ENCODE data around the gene CNIH3. TPM values are rescaled to one million over a fixed set of nuclear protein-coding genes. Genes with fewer than 3 reads are reported as not detected.
"Not testable (repeated sequence)": the region's sequence is repeated elsewhere in the genome, so short reads cannot be mapped to it uniquely, and the experiment has no call there.

Gene CNIH3
- polyA plus RNA-seq: 0.71 to 1.5 TPM (median 0.81 TPM) in 3 replicates
- polyA plus RNA-seq (2011; ENCODE audit: low read depth): not detected
- polyA plus RNA-seq (2011; cell fraction: cytosol; rRNA removed): 0.57 and 0.65 TPM in 2 replicates
- polyA plus RNA-seq (2011; cell fraction: nucleus; rRNA removed): 0.70 and 0.88 TPM in 2 replicates
- polyA plus RNA-seq (2012; ENCODE audit: low replicate concordance): 1.2 and 1.5 TPM in 2 replicates
- 1.7 to 4.0 TPM (median 2.6 TPM) in 3 replicates for polyA minus RNA-seq
- not detected for polyA minus RNA-seq (2011; cell fraction: cytosol; rRNA and poly(A)+ RNA removed)
- polyA minus RNA-seq (2011; cell fraction: nucleus; rRNA and poly(A)+ RNA removed): 0.95 and 2.8 TPM in 2 replicates

DNA sequence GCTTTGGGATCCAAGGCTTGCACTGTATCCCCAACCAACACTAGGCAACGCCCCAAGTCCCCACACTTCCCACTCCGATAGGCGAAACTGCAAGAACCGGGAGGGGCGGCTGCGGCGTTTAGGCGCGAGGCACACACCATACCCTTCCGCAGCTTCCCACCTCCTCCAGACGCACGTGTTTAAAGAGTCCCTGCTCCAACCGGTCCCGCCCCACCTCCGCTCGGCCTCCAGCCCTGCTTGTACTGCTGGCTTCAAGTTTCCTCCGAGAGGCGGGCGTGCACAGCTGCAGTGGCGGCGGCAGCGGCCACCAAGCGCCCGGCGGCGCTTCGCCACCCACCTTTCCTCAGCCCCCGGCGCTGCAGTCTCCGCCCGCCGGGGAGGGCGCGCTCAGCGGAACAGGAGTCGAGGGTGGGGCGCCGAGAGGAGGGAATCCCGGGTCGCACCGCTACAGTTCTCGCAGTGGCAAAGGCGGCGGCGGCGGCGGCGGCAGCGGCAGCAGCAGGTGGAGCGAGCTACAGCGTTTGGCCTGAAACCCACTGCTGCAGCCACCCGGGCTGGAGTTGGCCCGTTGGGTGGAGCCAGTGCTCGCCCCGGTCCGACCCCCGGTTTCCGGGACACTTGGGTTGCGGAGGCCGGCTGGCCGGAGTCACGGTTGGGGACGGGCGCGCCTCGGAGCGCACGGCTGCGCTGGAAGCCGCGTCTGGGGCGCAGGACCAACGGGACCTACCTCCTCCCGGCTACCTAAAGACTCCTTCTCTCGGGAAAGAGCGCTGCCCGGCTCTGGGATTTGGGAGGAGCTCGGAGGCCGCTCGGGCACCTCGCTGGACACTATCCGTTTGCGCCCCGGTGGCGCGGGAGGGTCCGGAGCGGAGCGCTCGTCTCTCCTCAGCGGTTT lies at the start of gene CNIH3:
TSS of gene CNIH3 (plus strand) at position 457 of the 895 bp plus-strand sequence. CDS start 858 bp downstream, outside the sequence.
- peaks cover 52% of the 10 kb centered on the region for H3K27me3 ChIP-seq (ENCODE audit: control insufficient read depth, extremely low read depth, insufficient read depth, low read length)
- dilution Hi-C loops (cut with MboI; ENCODE audit: extremely low pct_ligation_motif_present, low sequenced_read_pairs): no loop called here
- DNase-seq (ENCODE audit: low read depth, low spot score): no peak

DNA sequence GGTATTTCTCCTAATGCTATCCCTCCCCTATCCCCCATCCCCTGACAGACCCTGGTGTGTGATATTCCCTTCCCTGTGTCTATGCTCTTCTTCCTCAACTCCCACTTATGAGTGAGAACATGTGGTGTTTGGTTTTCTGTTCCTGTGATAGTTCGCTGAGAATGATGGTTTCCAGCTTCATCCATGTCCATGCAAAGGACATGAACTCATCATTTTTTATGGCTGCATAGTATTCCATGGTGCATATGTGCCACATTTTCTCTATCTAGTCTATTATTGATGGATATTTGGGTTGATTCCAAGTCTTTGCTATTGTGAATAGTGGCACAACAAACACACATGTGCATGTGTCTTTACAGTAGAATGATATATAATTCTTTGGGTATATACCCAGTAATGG lies 49.6 kb upstream of the CNIH3 start:
- not testable (repeated sequence) for FAIRE-seq

More for the DNA sequence above, at the start of gene CNIH3:
- H2AFZ ChIP-seq (ENCODE audit: control insufficient read depth, low read length): peak within 1 kb of the TSS; percentile 41
- peak within 1 kb of the TSS; percentile 27 to 60 (median 50) for H3K4me3 ChIP-seq (ENCODE audit: control insufficient read depth in 2 of 3, extremely low read depth in 1 of 3, insufficient read depth in 2 of 3, low read depth in 1 of 3, low read length in 3 of 3)
- no peak for FAIRE-seq
- no peak within 1 kb of the TSS for H3K9ac ChIP-seq (ENCODE audit: control insufficient read depth, extremely low read depth, insufficient read depth, low read length)
- no peaks in the 10 kb centered on the region for H3K9me3 ChIP-seq (ENCODE audit: control insufficient read depth, low read depth, low read length)
- H4K20me1 ChIP-seq (ENCODE audit: control insufficient read depth, extremely low read depth, insufficient read depth, low read length): no peaks in the 10 kb centered on the region
- H3K27ac ChIP-seq (ENCODE audit: control insufficient read depth, insufficient read depth, low read length): no peak within 1 kb of the TSS
- TF ChIP-seq EZH2 (IDR thresholded peaks at IDR 0.05; ENCODE audit: low read length): peak; percentile 38
- TF ChIP-seq, protein P1, sequence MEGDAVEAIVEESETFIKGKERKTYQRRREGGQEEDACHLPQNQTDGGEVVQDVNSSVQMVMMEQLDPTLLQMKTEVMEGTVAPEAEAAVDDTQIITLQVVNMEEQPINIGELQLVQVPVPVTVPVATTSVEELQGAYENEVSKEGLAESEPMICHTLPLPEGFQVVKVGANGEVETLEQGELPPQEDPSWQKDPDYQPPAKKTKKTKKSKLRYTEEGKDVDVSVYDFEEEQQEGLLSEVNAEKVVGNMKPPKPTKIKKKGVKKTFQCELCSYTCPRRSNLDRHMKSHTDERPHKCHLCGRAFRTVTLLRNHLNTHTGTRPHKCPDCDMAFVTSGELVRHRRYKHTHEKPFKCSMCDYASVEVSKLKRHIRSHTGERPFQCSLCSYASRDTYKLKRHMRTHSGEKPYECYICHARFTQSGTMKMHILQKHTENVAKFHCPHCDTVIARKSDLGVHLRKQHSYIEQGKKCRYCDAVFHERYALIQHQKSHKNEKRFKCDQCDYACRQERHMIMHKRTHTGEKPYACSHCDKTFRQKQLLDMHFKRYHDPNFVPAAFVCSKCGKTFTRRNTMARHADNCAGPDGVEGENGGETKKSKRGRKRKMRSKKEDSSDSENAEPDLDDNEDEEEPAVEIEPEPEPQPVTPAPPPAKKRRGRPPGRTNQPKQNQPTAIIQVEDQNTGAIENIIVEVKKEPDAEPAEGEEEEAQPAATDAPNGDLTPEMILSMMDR (optimal IDR thresholded peaks at IDR 0.05 in 1 of 3, IDR thresholded peaks at IDR 0.05 in 1 of 3, conservative IDR thresholded peaks at IDR 0.05 in 1 of 3; ENCODE audit: extremely low read depth in 1 of 3, insufficient read depth in 2 of 3, low read length in 3 of 3): no peak
- H3K9me1 ChIP-seq (ENCODE audit: control insufficient read depth, extremely low read depth, insufficient read depth, low read length): no peaks in the 10 kb centered on the region
- peaks cover 8% of the 10 kb centered on the region for H3K4me1 ChIP-seq (ENCODE audit: control insufficient read depth, extremely low read depth, insufficient read depth, low read length)
- H3K36me3 ChIP-seq (ENCODE audit: control insufficient read depth in 2 of 2, extremely low read depth in 1 of 2, insufficient read depth in 2 of 2, low read length in 2 of 2): no peaks in the 10 kb centered on the region
- no peaks in the 10 kb centered on the region for H3K79me2 ChIP-seq (ENCODE audit: control insufficient read depth, insufficient read depth, low read length)
- peak within 1 kb of the TSS; percentile 71 for H3K4me2 ChIP-seq (ENCODE audit: control insufficient read depth, extremely low read depth, insufficient read depth, low read depth, low read length)

More for the DNA sequence above, 49.6 kb upstream of the CNIH3 start:
- dilution Hi-C loops (cut with MboI; ENCODE audit: extremely low pct_ligation_motif_present, low sequenced_read_pairs); H3K4me3 ChIP-seq (ENCODE audit: control insufficient read depth in 2 of 3, extremely low read depth in 1 of 3, insufficient read depth in 2 of 3, low read depth in 1 of 3, low read length in 3 of 3); DNase-seq (ENCODE audit: low read depth, low spot score); H3K36me3 ChIP-seq (ENCODE audit: control insufficient read depth in 2 of 2, extremely low read depth in 1 of 2, insufficient read depth in 2 of 2, low read length in 2 of 2); H3K9me3 ChIP-seq (ENCODE audit: control insufficient read depth, low read depth, low read length); H2AFZ ChIP-seq (ENCODE audit: control insufficient read depth, low read length); H3K4me2 ChIP-seq (ENCODE audit: control insufficient read depth, extremely low read depth, insufficient read depth, low read depth, low read length); H3K79me2 ChIP-seq (ENCODE audit: control insufficient read depth, insufficient read depth, low read length); H3K27me3 ChIP-seq (ENCODE audit: control insufficient read depth, extremely low read depth, insufficient read depth, low read length); H3K9ac ChIP-seq (ENCODE audit: control insufficient read depth, extremely low read depth, insufficient read depth, low read length); H4K20me1 ChIP-seq (ENCODE audit: control insufficient read depth, extremely low read depth, insufficient read depth, low read length); H3K27ac ChIP-seq (ENCODE audit: control insufficient read depth, insufficient read depth, low read length); H3K9me1 ChIP-seq (ENCODE audit: control insufficient read depth, extremely low read depth, insufficient read depth, low read length): not testable (repeated sequence)
- H3K4me1 ChIP-seq (ENCODE audit: control insufficient read depth, extremely low read depth, insufficient read depth, low read length): peaks cover 27% of the 10 kb centered on the region

Measured in keratinocyte (primary cell).